WTC11 (cell line): Measurements from ENCODE around the gene CER1. TPM values are rescaled to one million over a fixed set of nuclear protein-coding genes. Genes with fewer than 3 reads are reported as not detected.

Source experiments
- ATAC-seq: fragments of 200-7000 bp; cut with Tn5 transposase; 2 replicates; pipeline ENCODE4 v1.10.0; 2021; ENCODE audit warnings: mild to moderate bottlenecking, moderate library complexity
- CTCF ChIA-PET: fragments of 300-600 bp; sonication (Branson Sonifier 250); formaldehyde crosslinking; loops from one replicate; lab custom pipeline; 2021; ENCODE audit warnings: antibody characterized with exemption; lab: Charles Lee
- POLR2A ChIA-PET: fragments of 350-600 bp; sonication (Branson Sonifier 250); formaldehyde crosslinking; loops from one replicate; lab custom pipeline; 2021; ENCODE audit warnings: antibody characterized with exemption; lab: Charles Lee
- DNase-seq: peaks from one replicate; pipeline ENCODE4 v3.0.0; 2021; ENCODE audit warnings: low spot score
- H3K27ac Mint-ChIP-seq: 2 replicates; pipeline ENCODE4 v1.8.0; 2021; ENCODE audit warnings: mixed read lengths
- H3K27me3 Mint-ChIP-seq: 2 replicates; pipeline ENCODE4 v1.8.0; 2021; ENCODE audit warnings: low read depth, mild to moderate bottlenecking, moderate library complexity, mixed read lengths
- H3K36me3 Mint-ChIP-seq: 2 replicates; pipeline ENCODE4 v1.8.0; 2021; ENCODE audit warnings: mixed read lengths
- H3K4me1 Mint-ChIP-seq: 2 replicates; pipeline ENCODE4 v1.8.0; 2022; ENCODE audit warnings: mixed read lengths
- H3K4me3 Mint-ChIP-seq: 2 replicates; pipeline ENCODE4 v1.8.0; 2021; ENCODE audit warnings: mild to moderate bottlenecking, moderate library complexity, mixed read lengths
- H3K9me3 Mint-ChIP-seq: 2 replicates; pipeline ENCODE4 v1.8.0; 2021; ENCODE audit warnings: mixed read lengths
- CDX4 ChIP-seq: fragments of 250-450 bp; sonication (Bioruptor Pico); IDR thresholded peaks from 2 replicates; pipeline ENCODE4 v1.9.0; 2021; ENCODE audit warnings: moderate library complexity, mild to moderate bottlenecking, inconsistent platforms, borderline replicate concordance
- CREM ChIP-seq: sonication (generic); formaldehyde crosslinking; IDR thresholded peaks from 2 replicates; pipeline ENCODE4 v1.8.1; 2022; ENCODE audit warnings: mild to moderate bottlenecking, missing genetic modification reagents, moderate library complexity
- ESRRA ChIP-seq: sonication (generic); formaldehyde crosslinking; IDR thresholded peaks from 2 replicates; pipeline ENCODE4 v1.8.1; 2022; ENCODE audit warnings: mild to moderate bottlenecking, missing genetic modification reagents, borderline replicate concordance
- FOXP1 ChIP-seq: sonication (generic); formaldehyde crosslinking; IDR thresholded peaks from 2 replicates; pipeline ENCODE4 v1.8.0; 2022; ENCODE audit warnings: missing genetic modification reagents, mild to moderate bottlenecking, moderate library complexity, borderline replicate concordance
- GTF2I ChIP-seq: fragments of 250-450 bp; sonication (Bioruptor Pico); conservative IDR thresholded peaks from 2 replicates; pipeline ENCODE4 v1.4.0; 2021; ENCODE audit warnings: mild to moderate bottlenecking
- IRF2 ChIP-seq: sonication (generic); formaldehyde crosslinking; IDR thresholded peaks from 2 replicates; pipeline ENCODE4 v1.8.0; 2022; ENCODE audit warnings: low read depth, missing genetic modification reagents, borderline replicate concordance
- JUN ChIP-seq: sonication (generic); formaldehyde crosslinking; IDR thresholded peaks from 2 replicates; pipeline ENCODE4 v1.8.0; 2023; ENCODE audit warnings: mild to moderate bottlenecking, missing genetic modification reagents
- KAT7 ChIP-seq: sonication (generic); formaldehyde crosslinking; IDR thresholded peaks from 2 replicates; pipeline ENCODE4 v1.8.1; 2023; ENCODE audit warnings: missing genetic modification reagents, mild to moderate bottlenecking, borderline replicate concordance
- NFE2L1 ChIP-seq: sonication (generic); formaldehyde crosslinking; IDR thresholded peaks from 2 replicates; pipeline ENCODE4 v1.8.1; 2023; ENCODE audit warnings: missing genetic modification reagents
- USF1 ChIP-seq: sonication (generic); formaldehyde crosslinking; IDR thresholded peaks from 2 replicates; pipeline ENCODE4 v1.8.0; 2022; ENCODE audit warnings: mild to moderate bottlenecking, missing genetic modification reagents
- ZNF121 ChIP-seq: sonication (generic); formaldehyde crosslinking; IDR thresholded peaks from 2 replicates; pipeline ENCODE4 v1.8.0; 2023; ENCODE audit warnings: missing genetic modification reagents
- ZNF263 ChIP-seq: sonication (generic); formaldehyde crosslinking; IDR thresholded peaks from 2 replicates; pipeline ENCODE4 v1.8.1; 2022; ENCODE audit warnings: low read depth, mild to moderate bottlenecking, moderate library complexity, missing genetic modification reagents
- ZNF671 ChIP-seq: fragments of 250-450 bp; sonication (Bioruptor Pico); IDR thresholded peaks from 2 replicates; pipeline ENCODE4 v1.8.0; 2021; ENCODE audit warnings: mild to moderate bottlenecking
- ZSCAN18 ChIP-seq: fragments of 250-450 bp; sonication (Bioruptor Pico); IDR thresholded peaks from 2 replicates; pipeline ENCODE4 v2.1.2; 2022; ENCODE audit warnings: mild to moderate bottlenecking, moderate library complexity
- total RNA-seq: library from RNA; stranded (reverse); gene quantifications from 3 replicates; pipeline ENCODE4 v1.2.3, GENCODE V29; 2021
- TF ChIP-seq, protein P1 (sequence below): sonication (generic); formaldehyde crosslinking; IDR thresholded peaks from 2 replicates; pipeline ENCODE4 v1.8.0; 2023; ENCODE audit warnings: missing genetic modification reagents, mild to moderate bottlenecking, borderline replicate concordance
- TF ChIP-seq, protein P2 (sequence below): sonication (generic); formaldehyde crosslinking; IDR thresholded peaks from 2 replicates; pipeline ENCODE4 v1.8.1; 2023; ENCODE audit warnings: mild to moderate bottlenecking, missing genetic modification reagents, borderline replicate concordance

The CER1 gene
- total RNA-seq, 1 experiment from 2014 or later: 2.4 TPM

DNA sequence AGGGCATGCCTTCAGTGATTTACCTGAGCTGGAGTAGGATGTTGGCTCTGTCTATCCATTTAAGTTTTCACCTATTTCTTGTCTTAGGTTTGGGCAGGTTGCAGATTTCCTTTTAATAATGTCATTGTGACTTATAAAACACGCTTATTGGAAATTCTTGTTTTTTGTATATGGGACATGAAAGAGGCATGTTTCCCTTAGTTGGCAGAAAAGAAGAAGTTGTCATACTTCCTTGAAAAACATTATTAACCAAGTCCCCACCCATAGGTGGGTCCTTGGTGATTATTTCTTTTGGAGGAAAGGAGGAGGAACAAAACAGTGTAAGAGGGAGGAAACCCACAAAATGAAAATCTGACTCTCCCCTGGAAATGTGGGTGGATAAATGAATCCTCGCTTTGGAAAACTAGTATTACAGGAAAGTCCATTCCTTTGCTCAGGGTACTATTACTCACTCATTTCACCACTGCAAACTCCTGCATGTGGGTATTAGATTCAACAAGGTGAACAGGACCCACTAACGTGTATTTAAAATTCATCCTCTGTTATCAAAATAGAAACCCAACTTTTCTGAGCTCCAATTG, 9.3 kb downstream of the CER1 start:
- Mint-ChIP-seq H3K27me3 (peaks cover 74% of the 10 kb centered on the region), H3K9me3 (peaks cover 17% of the 10 kb centered on the region), H3K4me1 (no peaks in the 10 kb centered on the region), H3K4me3 (no peak overlapping the region), H3K27ac (no peak overlapping the region), H3K36me3 (peaks cover 7% of the 10 kb centered on the region)
- ATAC-seq (no peak), DNase-seq (no peak)
- POLR2A ChIA-PET: no interaction called here
- CTCF ChIA-PET: interaction anchor here (1.6 kb wide), 1 partner anchor 60 kb away, joined by 3 read pairs; no protein-coding TSS in a partner anchor
- TF ChIP-seq USF1 (CRISPR knock-in tag): no peak
- TF ChIP-seq CREM (CRISPR knock-in tag): no peak
- TF ChIP-seq, protein P1, sequence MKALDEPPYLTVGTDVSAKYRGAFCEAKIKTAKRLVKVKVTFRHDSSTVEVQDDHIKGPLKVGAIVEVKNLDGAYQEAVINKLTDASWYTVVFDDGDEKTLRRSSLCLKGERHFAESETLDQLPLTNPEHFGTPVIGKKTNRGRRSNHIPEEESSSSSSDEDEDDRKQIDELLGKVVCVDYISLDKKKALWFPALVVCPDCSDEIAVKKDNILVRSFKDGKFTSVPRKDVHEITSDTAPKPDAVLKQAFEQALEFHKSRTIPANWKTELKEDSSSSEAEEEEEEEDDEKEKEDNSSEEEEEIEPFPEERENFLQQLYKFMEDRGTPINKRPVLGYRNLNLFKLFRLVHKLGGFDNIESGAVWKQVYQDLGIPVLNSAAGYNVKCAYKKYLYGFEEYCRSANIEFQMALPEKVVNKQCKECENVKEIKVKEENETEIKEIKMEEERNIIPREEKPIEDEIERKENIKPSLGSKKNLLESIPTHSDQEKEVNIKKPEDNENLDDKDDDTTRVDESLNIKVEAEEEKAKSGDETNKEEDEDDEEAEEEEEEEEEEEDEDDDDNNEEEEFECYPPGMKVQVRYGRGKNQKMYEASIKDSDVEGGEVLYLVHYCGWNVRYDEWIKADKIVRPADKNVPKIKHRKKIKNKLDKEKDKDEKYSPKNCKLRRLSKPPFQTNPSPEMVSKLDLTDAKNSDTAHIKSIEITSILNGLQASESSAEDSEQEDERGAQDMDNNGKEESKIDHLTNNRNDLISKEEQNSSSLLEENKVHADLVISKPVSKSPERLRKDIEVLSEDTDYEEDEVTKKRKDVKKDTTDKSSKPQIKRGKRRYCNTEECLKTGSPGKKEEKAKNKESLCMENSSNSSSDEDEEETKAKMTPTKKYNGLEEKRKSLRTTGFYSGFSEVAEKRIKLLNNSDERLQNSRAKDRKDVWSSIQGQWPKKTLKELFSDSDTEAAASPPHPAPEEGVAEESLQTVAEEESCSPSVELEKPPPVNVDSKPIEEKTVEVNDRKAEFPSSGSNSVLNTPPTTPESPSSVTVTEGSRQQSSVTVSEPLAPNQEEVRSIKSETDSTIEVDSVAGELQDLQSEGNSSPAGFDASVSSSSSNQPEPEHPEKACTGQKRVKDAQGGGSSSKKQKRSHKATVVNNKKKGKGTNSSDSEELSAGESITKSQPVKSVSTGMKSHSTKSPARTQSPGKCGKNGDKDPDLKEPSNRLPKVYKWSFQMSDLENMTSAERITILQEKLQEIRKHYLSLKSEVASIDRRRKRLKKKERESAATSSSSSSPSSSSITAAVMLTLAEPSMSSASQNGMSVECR: no peak
- TF ChIP-seq FOXP1: no peak

GRCh38 chr9:14710804-14711203, 11.7 kb downstream of the CER1 start:
- Mint-ChIP-seq H3K27ac (no peak overlapping the region), H3K27me3 (peaks cover 55% of the 10 kb centered on the region), H3K4me1 (no peaks in the 10 kb centered on the region), H3K36me3 (peaks cover 11% of the 10 kb centered on the region), H3K4me3 (no peak overlapping the region), H3K9me3 (peaks cover 36% of the 10 kb centered on the region)
- ATAC-seq (no peak), DNase-seq (no peak)
- no peak for TF ChIP-seq CDX4 (CRISPR knock-in tag)
- no peak for TF ChIP-seq FOXP1
- no peak for TF ChIP-seq NFE2L1 (CRISPR knock-in tag)
- TF ChIP-seq ZNF121: no peak
- TF ChIP-seq ZNF671: no peak
- TF ChIP-seq IRF2 (CRISPR knock-in tag): no peak
- TF ChIP-seq, protein P1: no peak
- TF ChIP-seq, protein P2, sequence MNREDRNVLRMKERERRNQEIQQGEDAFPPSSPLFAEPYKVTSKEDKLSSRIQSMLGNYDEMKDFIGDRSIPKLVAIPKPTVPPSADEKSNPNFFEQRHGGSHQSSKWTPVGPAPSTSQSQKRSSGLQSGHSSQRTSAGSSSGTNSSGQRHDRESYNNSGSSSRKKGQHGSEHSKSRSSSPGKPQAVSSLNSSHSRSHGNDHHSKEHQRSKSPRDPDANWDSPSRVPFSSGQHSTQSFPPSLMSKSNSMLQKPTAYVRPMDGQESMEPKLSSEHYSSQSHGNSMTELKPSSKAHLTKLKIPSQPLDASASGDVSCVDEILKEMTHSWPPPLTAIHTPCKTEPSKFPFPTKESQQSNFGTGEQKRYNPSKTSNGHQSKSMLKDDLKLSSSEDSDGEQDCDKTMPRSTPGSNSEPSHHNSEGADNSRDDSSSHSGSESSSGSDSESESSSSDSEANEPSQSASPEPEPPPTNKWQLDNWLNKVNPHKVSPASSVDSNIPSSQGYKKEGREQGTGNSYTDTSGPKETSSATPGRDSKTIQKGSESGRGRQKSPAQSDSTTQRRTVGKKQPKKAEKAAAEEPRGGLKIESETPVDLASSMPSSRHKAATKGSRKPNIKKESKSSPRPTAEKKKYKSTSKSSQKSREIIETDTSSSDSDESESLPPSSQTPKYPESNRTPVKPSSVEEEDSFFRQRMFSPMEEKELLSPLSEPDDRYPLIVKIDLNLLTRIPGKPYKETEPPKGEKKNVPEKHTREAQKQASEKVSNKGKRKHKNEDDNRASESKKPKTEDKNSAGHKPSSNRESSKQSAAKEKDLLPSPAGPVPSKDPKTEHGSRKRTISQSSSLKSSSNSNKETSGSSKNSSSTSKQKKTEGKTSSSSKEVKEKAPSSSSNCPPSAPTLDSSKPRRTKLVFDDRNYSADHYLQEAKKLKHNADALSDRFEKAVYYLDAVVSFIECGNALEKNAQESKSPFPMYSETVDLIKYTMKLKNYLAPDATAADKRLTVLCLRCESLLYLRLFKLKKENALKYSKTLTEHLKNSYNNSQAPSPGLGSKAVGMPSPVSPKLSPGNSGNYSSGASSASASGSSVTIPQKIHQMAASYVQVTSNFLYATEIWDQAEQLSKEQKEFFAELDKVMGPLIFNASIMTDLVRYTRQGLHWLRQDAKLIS (CRISPR knock-in tag): no peak
- TF ChIP-seq ZSCAN18 (CRISPR knock-in tag): no peak
- no peak for TF ChIP-seq JUN (CRISPR knock-in tag)
- no peak for TF ChIP-seq GTF2I (CRISPR knock-in tag)
- no peak for TF ChIP-seq ESRRA
- no peak for TF ChIP-seq KAT7 (CRISPR knock-in tag)
- no peak for TF ChIP-seq ZNF263
- ChIA-PET CTCF (no interaction called here), POLR2A (no interaction called here)
